Keratinocyte (primary cell): ENCODE results near the gene GOT1. TPM values are rescaled to one million over a fixed set of nuclear protein-coding genes. Genes with fewer than 3 reads are reported as not detected.

ENCODE experiments used
- DNase-seq: peaks from one replicate; pipeline ENCODE4 v3.0.0-alpha.2; 2011; ENCODE audit warnings: low read depth, missing footprints, low spot score
- FAIRE-seq: peaks from 2 replicates; lab custom pipeline; 2011; peaks lifted over from hg19 to GRCh38; lab: Jason Lieb, UNC
- H2AFZ ChIP-seq: 2 replicates; pipeline ENCODE4 v1.6.0; 2012; ENCODE audit warnings: low read length, control low read depth, inconsistent platforms; ENCODE audit not compliant: control insufficient read depth
- H3K27ac ChIP-seq: 2 replicates; pipeline ENCODE4 v1.5.1; 2011; ENCODE audit warnings: low read length; ENCODE audit not compliant: control insufficient read depth, insufficient read depth
- H3K27me3 ChIP-seq: 3 replicates; pipeline ENCODE4 v1.6.0; 2011; ENCODE audit warnings: low read length; ENCODE audit not compliant: control insufficient read depth, insufficient read depth; ENCODE audit errors: extremely low read depth
- H3K36me3 ChIP-seq, 2 experiments: 2 replicates in 1 of 2; 3 replicates in 1 of 2; pipeline ENCODE4 v1.5.1; 2011; ENCODE audit warnings: low read length in 2 of 2, mild to moderate bottlenecking in 1 of 2; ENCODE audit not compliant: control insufficient read depth in 2 of 2, insufficient read depth in 2 of 2; ENCODE audit errors: extremely low read depth in 1 of 2
- H3K4me1 ChIP-seq: 3 replicates; pipeline ENCODE4 v1.5.1; 2011; ENCODE audit warnings: low read length; ENCODE audit not compliant: control insufficient read depth, insufficient read depth; ENCODE audit errors: extremely low read depth
- H3K4me2 ChIP-seq: 3 replicates; pipeline ENCODE4 v1.6.0; 2011; ENCODE audit warnings: low read depth, low read length; ENCODE audit not compliant: control insufficient read depth, insufficient read depth; ENCODE audit errors: extremely low read depth
- H3K4me3 ChIP-seq, 3 experiments: fragments of 200-600 bp in 1 of 3; sonication (generic) in 1 of 3; 2 replicates in 2 of 3; 3 replicates in 1 of 3; pipeline ENCODE4 v1.5.1; 2011 to 2016; ENCODE audit warnings: low read length in 3 of 3, mild to moderate bottlenecking in 3 of 3, control low read depth in 2 of 3, inconsistent platforms in 1 of 3, low read depth in 1 of 3, mixed read lengths in 1 of 3, mixed run types in 1 of 3, moderate library complexity in 1 of 3; ENCODE audit not compliant: control insufficient read depth in 2 of 3, insufficient read depth in 2 of 3; ENCODE audit errors: extremely low read depth in 1 of 3
- H3K79me2 ChIP-seq: 2 replicates; pipeline ENCODE4 v1.6.0; 2012; ENCODE audit warnings: low read length; ENCODE audit not compliant: control insufficient read depth, insufficient read depth
- H3K9ac ChIP-seq: 3 replicates; pipeline ENCODE4 v1.6.0; 2011; ENCODE audit warnings: low read length; ENCODE audit not compliant: control insufficient read depth, insufficient read depth; ENCODE audit errors: extremely low read depth
- H3K9me1 ChIP-seq: 3 replicates; pipeline ENCODE4 v1.6.0; 2011; ENCODE audit warnings: low read length; ENCODE audit not compliant: control insufficient read depth, insufficient read depth; ENCODE audit errors: extremely low read depth
- H3K9me3 ChIP-seq: 2 replicates; pipeline ENCODE4 v1.5.1; 2012; ENCODE audit warnings: low read depth, low read length; ENCODE audit not compliant: control insufficient read depth
- H4K20me1 ChIP-seq: 3 replicates; pipeline ENCODE4 v1.6.0; 2011; ENCODE audit warnings: low read length; ENCODE audit not compliant: control insufficient read depth, insufficient read depth; ENCODE audit errors: extremely low read depth
- EZH2 ChIP-seq: IDR thresholded peaks from one replicate; pipeline ENCODE4 v1.6.1; 2012; ENCODE audit warnings: inconsistent platforms, mild to moderate bottlenecking, low read length, moderate library complexity
- dilution Hi-C: fragments of 300-500 bp; cut with MboI; formaldehyde crosslinking; loops from one replicate; pipeline ENCODE4 v1.7.0; 2020; ENCODE audit warnings: low sequenced_read_pairs; ENCODE audit not compliant: extremely low pct_ligation_motif_present
- polyA plus RNA-seq, 5 experiments: library from polyadenylated mRNA; depleted of rRNA in 3 of 5; stranded (reverse) in 3 of 5; stranded (forward) in 1 of 5; unstranded in 1 of 5; fragments of >200 nt; gene quantifications; 1 replicate in 1 of 5; 2 replicates in 3 of 5; 3 replicates in 1 of 5; pipeline versions ENCODE4 v1.2.1 to v1.2.3, GENCODE V29; 2011 to 2012; ENCODE audit warnings: missing spikeins in 2 of 5, low read depth in 1 of 5, low replicate concordance in 1 of 5
- TF ChIP-seq, protein P1 (sequence below), 3 experiments: IDR thresholded peaks in 1 of 3; conservative IDR thresholded peaks in 1 of 3; optimal IDR thresholded peaks in 1 of 3; 2 replicates in 2 of 3; 3 replicates in 1 of 3; pipeline versions ENCODE3 to v1.5.1; 2011; ENCODE audit warnings: low read length in 3 of 3, mild to moderate bottlenecking in 3 of 3, moderate library complexity in 2 of 3, control low read depth in 1 of 3, inconsistent platforms in 1 of 3; ENCODE audit not compliant: insufficient read depth in 2 of 3; ENCODE audit errors: extremely low read depth in 1 of 3

Gene GOT1
- polyA plus RNA-seq, 1 donor (not counting 4 experiments of a cell fraction or from before 2014, with no cell fraction given) = 33.3 TPM

DNA sequence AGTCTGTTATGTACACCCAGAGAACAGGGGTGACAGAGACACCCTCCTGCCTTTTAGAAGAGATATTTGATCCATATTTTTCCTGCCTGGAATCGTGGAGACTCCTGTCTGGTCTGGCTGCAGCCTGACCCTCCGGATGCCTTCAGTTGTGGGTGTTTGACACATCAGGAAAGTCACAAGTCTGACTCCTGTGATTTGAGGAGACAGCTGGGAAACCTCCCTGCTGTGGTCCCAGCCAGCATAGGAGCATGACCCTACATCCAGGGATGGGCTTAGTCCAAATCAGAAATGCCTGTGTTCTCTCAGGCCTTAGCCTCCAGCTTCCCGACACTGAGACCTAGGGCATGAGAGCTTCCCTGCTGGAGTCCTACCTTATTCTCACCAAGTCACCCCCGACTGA is 43.4 kb downstream of the GOT1 start:
- H3K9me1 ChIP-seq = no peaks in the 10 kb centered on the region
- peaks cover 8% of the 10 kb centered on the region for H3K4me1 ChIP-seq
- no peaks in the 10 kb centered on the region for H3K9me3 ChIP-seq
- no peaks in the 10 kb centered on the region for H3K79me2 ChIP-seq
- no peaks in the 10 kb centered on the region for H3K36me3 ChIP-seq
- dilution Hi-C loops = no loop called here
- H3K4me3 ChIP-seq = no peak overlapping the region
- no peaks in the 10 kb centered on the region for H3K27me3 ChIP-seq
- no peaks in the 10 kb centered on the region for H4K20me1 ChIP-seq
- no peak overlapping the region for H3K4me2 ChIP-seq
- TF ChIP-seq, protein P1, sequence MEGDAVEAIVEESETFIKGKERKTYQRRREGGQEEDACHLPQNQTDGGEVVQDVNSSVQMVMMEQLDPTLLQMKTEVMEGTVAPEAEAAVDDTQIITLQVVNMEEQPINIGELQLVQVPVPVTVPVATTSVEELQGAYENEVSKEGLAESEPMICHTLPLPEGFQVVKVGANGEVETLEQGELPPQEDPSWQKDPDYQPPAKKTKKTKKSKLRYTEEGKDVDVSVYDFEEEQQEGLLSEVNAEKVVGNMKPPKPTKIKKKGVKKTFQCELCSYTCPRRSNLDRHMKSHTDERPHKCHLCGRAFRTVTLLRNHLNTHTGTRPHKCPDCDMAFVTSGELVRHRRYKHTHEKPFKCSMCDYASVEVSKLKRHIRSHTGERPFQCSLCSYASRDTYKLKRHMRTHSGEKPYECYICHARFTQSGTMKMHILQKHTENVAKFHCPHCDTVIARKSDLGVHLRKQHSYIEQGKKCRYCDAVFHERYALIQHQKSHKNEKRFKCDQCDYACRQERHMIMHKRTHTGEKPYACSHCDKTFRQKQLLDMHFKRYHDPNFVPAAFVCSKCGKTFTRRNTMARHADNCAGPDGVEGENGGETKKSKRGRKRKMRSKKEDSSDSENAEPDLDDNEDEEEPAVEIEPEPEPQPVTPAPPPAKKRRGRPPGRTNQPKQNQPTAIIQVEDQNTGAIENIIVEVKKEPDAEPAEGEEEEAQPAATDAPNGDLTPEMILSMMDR (optimal IDR thresholded peaks at IDR 0.05 in 1 of 3, IDR thresholded peaks at IDR 0.05 in 1 of 3, conservative IDR thresholded peaks at IDR 0.05 in 1 of 3; ENCODE audit: extremely low read depth in 1 of 3, insufficient read depth in 2 of 3, low read length in 3 of 3) = no peak
- TF ChIP-seq EZH2 = no peak
- FAIRE-seq (no peak), DNase-seq (no peak)
- H3K9ac ChIP-seq = no peak overlapping the region
- H2AFZ ChIP-seq = no peak overlapping the region
- no peak overlapping the region for H3K27ac ChIP-seq

DNA sequence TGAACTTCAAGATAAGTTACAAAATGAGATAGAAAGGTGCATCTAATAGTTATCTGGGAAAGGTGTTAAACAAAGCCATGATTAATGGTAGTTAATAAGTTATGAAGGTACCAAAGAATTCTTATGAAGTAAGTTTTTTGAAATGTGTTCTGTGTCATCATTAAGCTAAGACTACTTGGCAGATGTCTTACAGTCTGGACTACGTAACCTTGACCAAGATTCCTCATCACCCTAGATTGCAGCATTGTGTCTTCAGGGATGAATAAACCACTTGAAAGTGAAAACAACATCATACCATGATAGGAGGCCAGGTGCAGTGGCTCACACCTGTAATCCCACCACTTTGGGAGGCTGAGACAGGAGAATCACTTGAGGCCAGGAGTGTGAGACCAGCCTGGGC is 48.2 kb downstream of the GOT1 start:
- H3K9me3 ChIP-seq = no peaks in the 10 kb centered on the region
- no peaks in the 10 kb centered on the region for H3K9me1 ChIP-seq
- no peaks in the 10 kb centered on the region for H3K79me2 ChIP-seq
- TF ChIP-seq, protein P1 (optimal IDR thresholded peaks at IDR 0.05 in 1 of 3, IDR thresholded peaks at IDR 0.05 in 1 of 3, conservative IDR thresholded peaks at IDR 0.05 in 1 of 3; ENCODE audit: extremely low read depth in 1 of 3, insufficient read depth in 2 of 3, low read length in 3 of 3) = no peak
- TF ChIP-seq EZH2 = no peak
- no peaks in the 10 kb centered on the region for H3K36me3 ChIP-seq
- no peak overlapping the region for H3K4me3 ChIP-seq
- H2AFZ ChIP-seq = no peak overlapping the region
- no peak for FAIRE-seq
- dilution Hi-C loops = no loop called here
- H3K27me3 ChIP-seq = no peaks in the 10 kb centered on the region
- H3K4me2 ChIP-seq = no peak overlapping the region
- H3K4me1 ChIP-seq = no peaks in the 10 kb centered on the region
- H3K27ac ChIP-seq = no peak overlapping the region
- DNase-seq = no peak
- no peaks in the 10 kb centered on the region for H4K20me1 ChIP-seq
- H3K9ac ChIP-seq = no peak overlapping the region
